HepG2 (cell line): ENCODE results near the gene DESI2. TPM values are rescaled to one million over a fixed set of nuclear protein-coding genes. Genes with fewer than 3 reads are reported as not detected.

ENCODE experiments used
- ATAC-seq: fragments of 200-7000 bp; cut with Tn5 transposase; 3 replicates; pipeline ENCODE4 v1.9.1; 2020; ENCODE audit warnings: mild to moderate bottlenecking, moderate library complexity
- BruUV-seq: library from RNA; stranded (reverse); fragments of 400-500 nt; replicated peaks from 2 replicates; lab custom pipeline; 2021; lab: Mats Ljungman, UMichigan
- CTCF ChIA-PET: fragments of 300-600 bp; formaldehyde crosslinking; extraction: SDS; loops from one replicate; lab custom pipeline; 2021; ENCODE audit warnings: low total read pairs, inconsistent platforms, low intra/inter-chr PET ratio; lab: Yijun Ruan, JAX
- POLR2A ChIA-PET: fragments of 350-600 bp; sonication (Branson Sonifier 250); formaldehyde crosslinking; loops from one replicate; lab custom pipeline; 2020; ENCODE audit warnings: antibody characterized with exemption, inconsistent platforms; lab: Yijun Ruan, JAX
- DNase-seq: peaks from one replicate; pipeline ENCODE4 v3.0.0-alpha.2; 2015; ENCODE audit warnings: low spot score
- FAIRE-seq: peaks from 3 replicates; lab custom pipeline; 2011; peaks lifted over from hg19 to GRCh38; lab: Jason Lieb, UNC
- H2AFZ ChIP-seq: one replicate; pipeline ENCODE4 v1.6.1; 2011; ENCODE audit warnings: low read length, inconsistent platforms
- H3K27ac ChIP-seq: fragments of 300-600 bp; 3 replicates; pipeline ENCODE4 v1.8.0; 2011; ENCODE audit warnings: mixed run types, mild to moderate bottlenecking, mixed read lengths, low read length, inconsistent platforms; ENCODE audit not compliant: insufficient read depth; ENCODE audit errors: extremely low read length
- H3K27me3 ChIP-seq, 2 experiments: fragments of 200-600 bp in 1 of 2; 2 replicates in 1 of 2; 3 replicates in 1 of 2; pipeline versions ENCODE4 v1.6.0 to v1.8.0; 2011; ENCODE audit warnings: low read length in 2 of 2, mild to moderate bottlenecking in 2 of 2, moderate library complexity in 2 of 2, inconsistent platforms in 1 of 2; ENCODE audit not compliant: insufficient read depth in 2 of 2, control insufficient read depth in 1 of 2
- H3K36me3 ChIP-seq, 2 experiments: fragments of 200-600 bp in 1 of 2; replicated peaks in 1 of 2; 2 replicates in 1 of 2; 3 replicates in 1 of 2; pipeline versions ENCODE4 v1.5.1 to v1.8.0; 2011; ENCODE audit warnings: low read length in 2 of 2, inconsistent platforms in 1 of 2; ENCODE audit not compliant: insufficient read depth in 2 of 2, control insufficient read depth in 1 of 2
- H3K4me1 ChIP-seq: 2 replicates; pipeline ENCODE4 v1.5.1; 2012; ENCODE audit warnings: low read length, inconsistent platforms; ENCODE audit not compliant: insufficient read depth
- H3K4me2 ChIP-seq: 2 replicates; pipeline ENCODE4 v1.6.0; 2011; ENCODE audit warnings: low read depth, low read length, inconsistent platforms
- H3K4me3 ChIP-seq, 3 experiments: fragments of 200-600 bp in 1 of 3; sonication (generic), shearing (Covaris generic) in 1 of 3; replicated peaks in 1 of 3; 2 replicates each; pipeline ENCODE4 v1.5.1; 2011 to 2016; ENCODE audit warnings: low read length in 3 of 3, inconsistent platforms in 2 of 3, low read depth in 2 of 3, mild to moderate bottlenecking in 2 of 3, control low read depth in 1 of 3, mixed read lengths in 1 of 3; ENCODE audit not compliant: insufficient read depth in 1 of 3
- H3K79me2 ChIP-seq: one replicate; pipeline ENCODE4 v1.6.1; 2011; ENCODE audit warnings: low read length, inconsistent platforms; ENCODE audit not compliant: insufficient read depth
- H3K9ac ChIP-seq: 2 replicates; pipeline ENCODE4 v1.6.0; 2011; ENCODE audit warnings: mild to moderate bottlenecking, low read depth, low read length, inconsistent platforms; ENCODE audit not compliant: insufficient read depth
- H3K9me3 ChIP-seq: 2 replicates; pipeline ENCODE4 v1.5.1; 2012; ENCODE audit warnings: mild to moderate bottlenecking, low read length
- H4K20me1 ChIP-seq: 2 replicates; pipeline ENCODE4 v1.6.0; 2011; ENCODE audit warnings: inconsistent platforms, mild to moderate bottlenecking, low read length, moderate library complexity; ENCODE audit not compliant: insufficient read depth
- ATF1 ChIP-seq: IDR thresholded peaks from 2 replicates; pipeline ENCODE4 v1.6.1; 2016; ENCODE audit warnings: mild to moderate bottlenecking, control low read depth
- FOXC1 ChIP-seq: sonication (generic); formaldehyde crosslinking; IDR thresholded peaks from 2 replicates; pipeline ENCODE4 v1.8.0; 2022; ENCODE audit warnings: mild to moderate bottlenecking, missing genetic modification reagents, borderline replicate concordance
- KDM5B ChIP-seq: sonication (generic); formaldehyde crosslinking; IDR thresholded peaks from 2 replicates; pipeline ENCODE4 v1.4.0; 2020; ENCODE audit warnings: missing genetic modification reagents, mild to moderate bottlenecking, borderline replicate concordance
- LBX2 ChIP-seq: sonication (generic); formaldehyde crosslinking; IDR thresholded peaks from 2 replicates; pipeline ENCODE4 v1.5.0; 2020; ENCODE audit warnings: missing genetic modification reagents, mild to moderate bottlenecking, borderline replicate concordance
- NFIB ChIP-seq: sonication (generic); formaldehyde crosslinking; IDR thresholded peaks from 2 replicates; pipeline ENCODE4 v1.9.0; 2021; ENCODE audit warnings: missing genetic modification reagents, mild to moderate bottlenecking, borderline replicate concordance
- ZBTB14 ChIP-seq: sonication (generic); formaldehyde crosslinking; IDR thresholded peaks from 2 replicates; pipeline ENCODE4 v1.4.0; 2020; ENCODE audit warnings: missing genetic modification reagents
- ZBTB37 ChIP-seq: sonication (generic); formaldehyde crosslinking; IDR thresholded peaks from 2 replicates; pipeline ENCODE4 v1.4.0; 2020; ENCODE audit warnings: mild to moderate bottlenecking, missing genetic modification reagents
- ZNF234 ChIP-seq: sonication (generic); formaldehyde crosslinking; conservative IDR thresholded peaks from 2 replicates; pipeline ENCODE4 v1.5.1; 2020; ENCODE audit warnings: mild to moderate bottlenecking, missing genetic modification reagents
- ZNF572 ChIP-seq: sonication (generic); formaldehyde crosslinking; IDR thresholded peaks from 2 replicates; pipeline ENCODE4 v1.5.1; 2020; ENCODE audit warnings: mild to moderate bottlenecking, missing genetic modification reagents
- WGBS: methylation state at CpG from one replicate; pipeline ENCODE4 v1.1.6; 2017; ENCODE audit warnings: low lambda C conversion rate; 5-methylcytosine and 5-hydroxymethylcytosine counted together
- in situ Hi-C: cut with HindIII; loops from 2 replicates; pipeline ENCODE4 v1.10.0; 2017; ENCODE audit warnings: low pct_unique_long_range_greater_than_20kb; ENCODE audit not compliant: extremely low pct_ligation_motif_present
- intact Hi-C: fragments of 100-400 bp; cut with micrococcal nuclease; formaldehyde crosslinking; loops from one replicate; pipeline ENCODE4 v1.10.0; 2022; ENCODE audit not compliant: unreplicated experiment
- polyA plus RNA-seq, 8 experiments: library from polyadenylated mRNA; depleted of rRNA in 3 of 8; stranded (reverse) in 7 of 8; unstranded in 1 of 8; fragments of >200 nt; fragmentation: Illumina TruSeq in 4 of 8; extraction: Trizol in 4 of 8; gene quantifications; 2 replicates each; pipeline versions ENCODE4 v1.2.1 to v1.2.3, GENCODE V29; 2011 to 2016; ENCODE audit warnings: low read depth in 4 of 8, missing spikeins in 1 of 8, mixed read lengths in 1 of 8; ENCODE audit not compliant: insufficient read depth in 1 of 8
- total RNA-seq, 5 experiments: library from RNA; depleted of rRNA; stranded (reverse); fragments of >200 nt; fragmentation: Illumina TruSeq; extraction: Trizol; gene quantifications; 2 replicates each; pipeline ENCODE4 v1.2.3, GENCODE V29; 2016; ENCODE audit warnings: low read depth in 1 of 5
- TF ChIP-seq, protein P1 (sequence below): sonication (generic); formaldehyde crosslinking; IDR thresholded peaks from 2 replicates; pipeline ENCODE4 v1.5.1; 2020; ENCODE audit warnings: mild to moderate bottlenecking, missing genetic modification reagents, borderline replicate concordance
- TF ChIP-seq, protein P2 (sequence below): IDR thresholded peaks from 2 replicates; pipeline ENCODE4 v1.6.1; 2016; ENCODE audit warnings: mild to moderate bottlenecking

Gene DESI2
- total and polyA plus RNA-seq, 2 of the 13 experiments (the other 11 are each of a cell fraction or from before 2014, with no cell fraction given) = 23.1 to 42.2 TPM

- H3K27me3 ChIP-seq = peaks cover 0 to 7% of the 10 kb centered on the region in 2 experiments; a peak in 1 of 5 replicates
- no peaks in the 10 kb centered on the region for H3K4me1 ChIP-seq
- intact Hi-C loops (no loop called here), in situ Hi-C loops (loop anchor here (25.0 kb wide), 1 partner anchor 423 kb away; no protein-coding TSS in a partner anchor)
- H3K4me2 ChIP-seq = no peak overlapping the region
- no peaks in the 10 kb centered on the region for H4K20me1 ChIP-seq
- no peaks in the 10 kb centered on the region for H3K79me2 ChIP-seq
- H3K4me3 ChIP-seq = no peak overlapping the region
- BruUV-seq = no TSS peak
- no peak for ATAC-seq
- no peaks in the 10 kb centered on the region for H3K9me3 ChIP-seq
- no peak for FAIRE-seq
- H3K27ac ChIP-seq = no peak overlapping the region
- no peak for DNase-seq
- H2AFZ ChIP-seq = no peak overlapping the region
- 52% methylated on average over 9 of the region's 9 CpGs for WGBS
- no peak overlapping the region for H3K9ac ChIP-seq
- POLR2A ChIA-PET = no interaction called here
- CTCF ChIA-PET = no interaction called here
- H3K36me3 ChIP-seq = no peaks in the 10 kb centered on the region
- TF ChIP-seq ATF1 = no peak
- TF ChIP-seq, protein P1, sequence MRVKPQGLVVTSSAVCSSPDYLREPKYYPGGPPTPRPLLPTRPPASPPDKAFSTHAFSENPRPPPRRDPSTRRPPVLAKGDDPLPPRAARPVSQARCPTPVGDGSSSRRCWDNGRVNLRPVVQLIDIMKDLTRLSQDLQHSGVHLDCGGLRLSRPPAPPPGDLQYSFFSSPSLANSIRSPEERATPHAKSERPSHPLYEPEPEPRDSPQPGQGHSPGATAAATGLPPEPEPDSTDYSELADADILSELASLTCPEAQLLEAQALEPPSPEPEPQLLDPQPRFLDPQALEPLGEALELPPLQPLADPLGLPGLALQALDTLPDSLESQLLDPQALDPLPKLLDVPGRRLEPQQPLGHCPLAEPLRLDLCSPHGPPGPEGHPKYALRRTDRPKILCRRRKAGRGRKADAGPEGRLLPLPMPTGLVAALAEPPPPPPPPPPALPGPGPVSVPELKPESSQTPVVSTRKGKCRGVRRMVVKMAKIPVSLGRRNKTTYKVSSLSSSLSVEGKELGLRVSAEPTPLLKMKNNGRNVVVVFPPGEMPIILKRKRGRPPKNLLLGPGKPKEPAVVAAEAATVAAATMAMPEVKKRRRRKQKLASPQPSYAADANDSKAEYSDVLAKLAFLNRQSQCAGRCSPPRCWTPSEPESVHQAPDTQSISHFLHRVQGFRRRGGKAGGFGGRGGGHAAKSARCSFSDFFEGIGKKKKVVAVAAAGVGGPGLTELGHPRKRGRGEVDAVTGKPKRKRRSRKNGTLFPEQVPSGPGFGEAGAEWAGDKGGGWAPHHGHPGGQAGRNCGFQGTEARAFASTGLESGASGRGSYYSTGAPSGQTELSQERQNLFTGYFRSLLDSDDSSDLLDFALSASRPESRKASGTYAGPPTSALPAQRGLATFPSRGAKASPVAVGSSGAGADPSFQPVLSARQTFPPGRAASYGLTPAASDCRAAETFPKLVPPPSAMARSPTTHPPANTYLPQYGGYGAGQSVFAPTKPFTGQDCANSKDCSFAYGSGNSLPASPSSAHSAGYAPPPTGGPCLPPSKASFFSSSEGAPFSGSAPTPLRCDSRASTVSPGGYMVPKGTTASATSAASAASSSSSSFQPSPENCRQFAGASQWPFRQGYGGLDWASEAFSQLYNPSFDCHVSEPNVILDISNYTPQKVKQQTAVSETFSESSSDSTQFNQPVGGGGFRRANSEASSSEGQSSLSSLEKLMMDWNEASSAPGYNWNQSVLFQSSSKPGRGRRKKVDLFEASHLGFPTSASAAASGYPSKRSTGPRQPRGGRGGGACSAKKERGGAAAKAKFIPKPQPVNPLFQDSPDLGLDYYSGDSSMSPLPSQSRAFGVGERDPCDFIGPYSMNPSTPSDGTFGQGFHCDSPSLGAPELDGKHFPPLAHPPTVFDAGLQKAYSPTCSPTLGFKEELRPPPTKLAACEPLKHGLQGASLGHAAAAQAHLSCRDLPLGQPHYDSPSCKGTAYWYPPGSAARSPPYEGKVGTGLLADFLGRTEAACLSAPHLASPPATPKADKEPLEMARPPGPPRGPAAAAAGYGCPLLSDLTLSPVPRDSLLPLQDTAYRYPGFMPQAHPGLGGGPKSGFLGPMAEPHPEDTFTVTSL = no peak
- TF ChIP-seq, protein P2, sequence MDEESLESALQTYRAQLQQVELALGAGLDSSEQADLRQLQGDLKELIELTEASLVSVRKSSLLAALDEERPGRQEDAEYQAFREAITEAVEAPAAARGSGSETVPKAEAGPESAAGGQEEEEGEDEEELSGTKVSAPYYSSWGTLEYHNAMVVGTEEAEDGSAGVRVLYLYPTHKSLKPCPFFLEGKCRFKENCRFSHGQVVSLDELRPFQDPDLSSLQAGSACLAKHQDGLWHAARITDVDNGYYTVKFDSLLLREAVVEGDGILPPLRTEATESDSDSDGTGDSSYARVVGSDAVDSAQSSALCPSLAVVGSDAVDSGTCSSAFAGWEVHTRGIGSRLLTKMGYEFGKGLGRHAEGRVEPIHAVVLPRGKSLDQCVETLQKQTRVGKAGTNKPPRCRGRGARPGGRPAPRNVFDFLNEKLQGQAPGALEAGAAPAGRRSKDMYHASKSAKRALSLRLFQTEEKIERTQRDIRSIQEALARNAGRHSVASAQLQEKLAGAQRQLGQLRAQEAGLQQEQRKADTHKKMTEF = no peak
- TF ChIP-seq LBX2 = no peak
- no peak for TF ChIP-seq FOXC1 (CRISPR knock-in tag)
- TF ChIP-seq ZNF234 (CRISPR knock-in tag) = no peak
- no peak for TF ChIP-seq ZBTB14 (CRISPR knock-in tag)
- TF ChIP-seq ZBTB37 (CRISPR knock-in tag) = no peak
- no peak for TF ChIP-seq NFIB (CRISPR knock-in tag)
- TF ChIP-seq ZNF572 (CRISPR knock-in tag) = no peak
- no peak for TF ChIP-seq KDM5B (CRISPR knock-in tag)
Observed at GRCh38 chr1:244614113-244614836, 38.7 kb upstream of the DESI2 start.
